Measurements from ENCODE around the gene TPST2. TPM values are rescaled to one million over a fixed set of nuclear protein-coding genes. Genes with fewer than 3 reads are reported as not detected.

Gene TPST2
- total and polyA plus RNA-seq, 2 experiments from 2014 or later = 35.1 to 58.3 TPM

GRCh38 chr22:26508148-26508547 is 81.8 kb downstream of the TPST2 start:
- in situ Hi-C loops (cut with MboI) = no loop called here
- no peaks in the 10 kb centered on the region for H3K9me2 ChIP-seq (ENCODE audit: insufficient read depth)
- no peaks in the 10 kb centered on the region for H3K9me3 ChIP-seq (ENCODE audit: low read depth)
- no peak for TF ChIP-seq EZH2 (IDR thresholded peaks at IDR 0.05; ENCODE audit: insufficient read depth, poor library complexity, severe bottlenecking)
- no peak for TF ChIP-seq EZH2phosphoT487 (IDR thresholded peaks at IDR 0.05; ENCODE audit: insufficient read depth, low read depth)
- H4K20me1 ChIP-seq (ENCODE audit: insufficient read depth) = no peaks in the 10 kb centered on the region
- H3K4me1 ChIP-seq (ENCODE audit: insufficient read depth) = peaks cover 12% of the 10 kb centered on the region
- H3F3A ChIP-seq (ENCODE audit: insufficient read depth) = no peaks in the 10 kb centered on the region
- peaks cover 41% of the 10 kb centered on the region for H3K79me2 ChIP-seq (ENCODE audit: insufficient read depth)
- H3K4me3 ChIP-seq = no peak overlapping the region
- H3K4me2 ChIP-seq (ENCODE audit: unreplicated experiment) = no peak overlapping the region
- no peak overlapping the region for H3K9ac ChIP-seq
- H3K27me3 ChIP-seq (replicated peaks; ENCODE audit: insufficient read depth) = no peaks in the 10 kb centered on the region
- DNase-seq = no peak
- no peak overlapping the region for H3K27ac ChIP-seq
- no peak overlapping the region for H2AFZ ChIP-seq
- peaks cover 53% of the 10 kb centered on the region for H3K36me3 ChIP-seq (ENCODE audit: low read depth)

DNA sequence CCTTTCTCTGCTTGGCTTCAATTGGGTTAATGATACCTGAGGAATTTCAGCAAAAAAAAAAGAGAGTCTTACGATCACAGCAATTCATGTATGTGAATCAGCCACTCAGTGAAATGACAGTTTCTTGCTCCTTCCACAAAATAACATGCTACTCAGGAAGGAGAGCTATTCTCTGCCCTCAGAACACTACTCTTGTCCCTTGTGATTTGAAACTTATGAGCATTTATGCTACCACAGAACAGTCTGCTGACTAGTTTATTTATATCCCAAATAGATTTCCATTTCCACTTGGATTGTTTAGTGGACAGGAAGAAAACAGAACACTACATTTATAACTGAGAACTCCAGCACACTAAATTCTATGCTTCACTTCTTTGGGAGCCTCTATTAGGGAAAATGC is 86.2 kb downstream of the TPST2 start:
- no peak for DNase-seq
- Histone ChIP-seq H3K9me3 (ENCODE audit: low read depth) (no peaks in the 10 kb centered on the region), H3F3A (ENCODE audit: insufficient read depth) (peaks cover 24% of the 10 kb centered on the region), H3K4me3 (no peak overlapping the region), H3K4me1 (ENCODE audit: insufficient read depth) (peaks cover 7% of the 10 kb centered on the region), H3K27me3 (replicated peaks; ENCODE audit: insufficient read depth) (no peaks in the 10 kb centered on the region), H3K79me2 (ENCODE audit: insufficient read depth) (peaks cover 8% of the 10 kb centered on the region), H3K9ac (no peak overlapping the region), H4K20me1 (ENCODE audit: insufficient read depth) (no peaks in the 10 kb centered on the region), H3K9me2 (ENCODE audit: insufficient read depth) (no peaks in the 10 kb centered on the region), H3K4me2 (ENCODE audit: unreplicated experiment) (no peak overlapping the region), H3K27ac (no peak overlapping the region), H2AFZ (no peak overlapping the region), H3K36me3 (ENCODE audit: low read depth) (peaks cover 73% of the 10 kb centered on the region)
- TF ChIP-seq EZH2phosphoT487 (IDR thresholded peaks at IDR 0.05; ENCODE audit: insufficient read depth, low read depth) (no peak), EZH2 (IDR thresholded peaks at IDR 0.05; ENCODE audit: insufficient read depth, poor library complexity, severe bottlenecking) (no peak)
- WGBS, 2 experiments (ENCODE audit: low coverage in 1 of 2, low lambda C conversion rate in 2 of 2, missing lambda C conversion rate in 2 of 2) = 15 to 38% methylated on average over 1 of the region's 1 CpG
- in situ Hi-C loops (cut with MboI) = no loop called here

GRCh38 chr22:26502688-26503561 is 87.0 kb downstream of the TPST2 start:
- 57 to 68% methylated on average over 3 of the region's 3 CpGs for WGBS, 2 experiments (ENCODE audit: low coverage in 1 of 2, low lambda C conversion rate in 2 of 2, missing lambda C conversion rate in 2 of 2)

DNA sequence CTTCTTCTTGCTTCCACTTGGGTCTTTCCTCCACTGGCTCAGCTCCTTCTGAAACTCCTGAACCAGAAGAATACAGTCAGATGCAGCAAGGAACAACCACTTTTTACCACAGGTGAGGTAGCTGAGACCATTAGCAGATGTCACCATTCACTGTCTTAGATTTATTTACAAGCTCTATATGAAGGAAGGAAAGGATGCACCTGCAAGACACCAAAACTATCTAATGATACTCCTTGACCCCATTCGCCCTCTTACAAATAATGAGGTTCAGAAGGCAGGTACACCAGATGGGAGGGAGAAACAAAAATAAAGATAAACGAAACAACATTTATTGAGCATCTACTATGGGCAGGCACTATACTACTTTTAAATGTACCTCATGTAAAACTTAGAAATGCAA is 87.9 kb downstream of the TPST2 start:
- Histone ChIP-seq H3K4me3 (no peak overlapping the region), H3K27ac (no peak overlapping the region), H3K9me2 (ENCODE audit: insufficient read depth) (no peaks in the 10 kb centered on the region), H2AFZ (no peak overlapping the region), H3K79me2 (ENCODE audit: insufficient read depth) (peaks cover 5% of the 10 kb centered on the region), H4K20me1 (ENCODE audit: insufficient read depth) (no peaks in the 10 kb centered on the region), H3K9ac (no peak overlapping the region), H3F3A (ENCODE audit: insufficient read depth) (peaks cover 24% of the 10 kb centered on the region), H3K4me1 (ENCODE audit: insufficient read depth) (peaks cover 7% of the 10 kb centered on the region), H3K9me3 (ENCODE audit: low read depth) (no peaks in the 10 kb centered on the region), H3K36me3 (ENCODE audit: low read depth) (peaks cover 70% of the 10 kb centered on the region), H3K27me3 (replicated peaks; ENCODE audit: insufficient read depth) (no peaks in the 10 kb centered on the region), H3K4me2 (ENCODE audit: unreplicated experiment) (no peak overlapping the region)
- TF ChIP-seq EZH2phosphoT487 (IDR thresholded peaks at IDR 0.05; ENCODE audit: insufficient read depth, low read depth) (no peak), EZH2 (IDR thresholded peaks at IDR 0.05; ENCODE audit: insufficient read depth, poor library complexity, severe bottlenecking) (no peak)
- 84 to 89% methylated on average over 2 of the region's 2 CpGs for WGBS, 2 experiments (ENCODE audit: low coverage in 1 of 2, low lambda C conversion rate in 2 of 2, missing lambda C conversion rate in 2 of 2)
- in situ Hi-C loops (cut with MboI) = no loop called here
- no peak for DNase-seq

More at GRCh38 chr22:26502688-26503561, 87.0 kb downstream of the TPST2 start:
- Histone ChIP-seq H3K79me2 (ENCODE audit: insufficient read depth) (peaks cover 5% of the 10 kb centered on the region), H2AFZ (no peak overlapping the region), H3K27ac (no peak overlapping the region), H3K9me3 (ENCODE audit: low read depth) (no peaks in the 10 kb centered on the region), H3K4me1 (ENCODE audit: insufficient read depth) (peaks cover 7% of the 10 kb centered on the region), H3K9me2 (ENCODE audit: insufficient read depth) (no peaks in the 10 kb centered on the region), H4K20me1 (ENCODE audit: insufficient read depth) (no peaks in the 10 kb centered on the region), H3K4me2 (ENCODE audit: unreplicated experiment) (no peak overlapping the region), H3K9ac (no peak overlapping the region), H3K4me3 (no peak overlapping the region), H3F3A (ENCODE audit: insufficient read depth) (peaks cover 24% of the 10 kb centered on the region), H3K36me3 (ENCODE audit: low read depth) (peaks cover 74% of the 10 kb centered on the region), H3K27me3 (replicated peaks; ENCODE audit: insufficient read depth) (no peaks in the 10 kb centered on the region)
- in situ Hi-C loops (cut with MboI) = no loop called here
- peak; percentile 47 for DNase-seq
- TF ChIP-seq EZH2phosphoT487 (IDR thresholded peaks at IDR 0.05; ENCODE audit: insufficient read depth, low read depth) (no peak), EZH2 (IDR thresholded peaks at IDR 0.05; ENCODE audit: insufficient read depth, poor library complexity, severe bottlenecking) (no peak)

Measured in GM23248 (cell line).